Neural cell (in vitro differentiated cells): ENCODE data around the gene PRKCZ.

Source experiments
- EP300 ChIP-seq: fragments of 450-650 bp; conservative IDR thresholded peaks from 2 replicates; pipeline ENCODE4 v1.6.1; 2014; ENCODE audit warnings: antibody characterized with exemption, mild to moderate bottlenecking, moderate library complexity; ENCODE audit not compliant: poor library complexity, severe bottlenecking
- EZH2 ChIP-seq: fragments of 200-600, 300-800 bp; shearing (Covaris generic), sonication (generic); IDR thresholded peaks from 2 replicates; pipeline ENCODE4 v1.6.1; 2014; ENCODE audit warnings: antibody characterized with exemption, low read length, borderline replicate concordance, mild to moderate bottlenecking; ENCODE audit not compliant: insufficient read depth, poor library complexity, severe bottlenecking
- POLR2AphosphoS5 ChIP-seq: IDR thresholded peaks from 2 replicates; pipeline ENCODE4 v1.6.1; 2012
- RAD21 ChIP-seq: fragments of 450-650 bp; conservative IDR thresholded peaks from 2 replicates; pipeline ENCODE4 v1.6.1; 2014; ENCODE audit warnings: antibody characterized with exemption, mild to moderate bottlenecking, moderate library complexity
- TAF1 ChIP-seq: IDR thresholded peaks from 2 replicates; pipeline ENCODE4 v1.6.1; 2012; ENCODE audit warnings: low read depth
- TF ChIP-seq, protein P1 (sequence below): fragments of 450-650 bp; IDR thresholded peaks from 2 replicates; pipeline ENCODE4 v1.5.1; 2014; ENCODE audit warnings: antibody characterized with exemption, mild to moderate bottlenecking, moderate library complexity; ENCODE audit not compliant: poor library complexity, severe bottlenecking

DNA sequence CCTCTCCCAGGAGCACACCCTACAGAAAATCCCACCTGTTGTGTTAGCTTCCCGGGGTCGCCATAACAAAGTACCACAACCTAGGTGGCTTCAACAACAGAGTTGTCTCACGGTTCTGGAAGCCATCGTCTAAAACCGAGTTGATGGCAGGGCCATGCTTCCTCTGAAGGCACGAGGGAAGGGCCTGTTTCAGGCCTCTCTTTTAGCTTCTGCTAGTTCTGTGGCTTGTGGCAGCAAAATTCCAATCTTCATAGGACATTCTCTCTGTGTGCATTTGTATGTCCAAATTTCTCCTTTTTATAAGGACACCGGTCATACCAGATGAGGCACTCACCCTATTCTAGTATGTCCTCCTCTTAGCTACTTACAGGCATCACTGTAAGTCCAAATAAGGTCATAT lies 49.8 kb upstream of the PRKCZ start:
- TF ChIP-seq, protein P1, sequence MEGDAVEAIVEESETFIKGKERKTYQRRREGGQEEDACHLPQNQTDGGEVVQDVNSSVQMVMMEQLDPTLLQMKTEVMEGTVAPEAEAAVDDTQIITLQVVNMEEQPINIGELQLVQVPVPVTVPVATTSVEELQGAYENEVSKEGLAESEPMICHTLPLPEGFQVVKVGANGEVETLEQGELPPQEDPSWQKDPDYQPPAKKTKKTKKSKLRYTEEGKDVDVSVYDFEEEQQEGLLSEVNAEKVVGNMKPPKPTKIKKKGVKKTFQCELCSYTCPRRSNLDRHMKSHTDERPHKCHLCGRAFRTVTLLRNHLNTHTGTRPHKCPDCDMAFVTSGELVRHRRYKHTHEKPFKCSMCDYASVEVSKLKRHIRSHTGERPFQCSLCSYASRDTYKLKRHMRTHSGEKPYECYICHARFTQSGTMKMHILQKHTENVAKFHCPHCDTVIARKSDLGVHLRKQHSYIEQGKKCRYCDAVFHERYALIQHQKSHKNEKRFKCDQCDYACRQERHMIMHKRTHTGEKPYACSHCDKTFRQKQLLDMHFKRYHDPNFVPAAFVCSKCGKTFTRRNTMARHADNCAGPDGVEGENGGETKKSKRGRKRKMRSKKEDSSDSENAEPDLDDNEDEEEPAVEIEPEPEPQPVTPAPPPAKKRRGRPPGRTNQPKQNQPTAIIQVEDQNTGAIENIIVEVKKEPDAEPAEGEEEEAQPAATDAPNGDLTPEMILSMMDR, result no peak
- no peak for TF ChIP-seq POLR2AphosphoS5
- TF ChIP-seq EP300, result no peak
- no peak for TF ChIP-seq TAF1
- no peak for TF ChIP-seq RAD21
- TF ChIP-seq EZH2, result no peak
